Omental fat pad (tissue), 4 donors: ENCODE measurements around the gene ATP6V1G3. TPM values are rescaled to one million over a fixed set of nuclear protein-coding genes. Genes with fewer than 3 reads are reported as not detected.

Source experiments
- ATAC-seq: fragments of 150-250 bp; one replicate; pipeline ENCODE4 v1.9.1; 2016; ENCODE audit warnings: mild to moderate bottlenecking, moderate library complexity; ENCODE audit not compliant: low FRiP score
- DNase-seq: peaks from one replicate; pipeline ENCODE4 v3.0.0-alpha.2; 2019; ENCODE audit warnings: low spot score
- total RNA-seq, 4 donors: library from RNA; depleted of rRNA; stranded (reverse); fragments of >200 nt; gene quantifications; one replicate each; pipeline ENCODE4 v1.1.0, GENCODE V29; 2016
- TF ChIP-seq, protein P1 (sequence below), 3 donors: fragments of 450-650 bp; IDR thresholded peaks; one replicate each; pipeline ENCODE4 v1.5.1; 2016 to 2017; ENCODE audit warnings: antibody characterized with exemption in 3 of 3, mild to moderate bottlenecking in 3 of 3, moderate library complexity in 2 of 3

Gene ATP6V1G3
- total RNA-seq, 4 donors from 2014 or later = not detected

DNA sequence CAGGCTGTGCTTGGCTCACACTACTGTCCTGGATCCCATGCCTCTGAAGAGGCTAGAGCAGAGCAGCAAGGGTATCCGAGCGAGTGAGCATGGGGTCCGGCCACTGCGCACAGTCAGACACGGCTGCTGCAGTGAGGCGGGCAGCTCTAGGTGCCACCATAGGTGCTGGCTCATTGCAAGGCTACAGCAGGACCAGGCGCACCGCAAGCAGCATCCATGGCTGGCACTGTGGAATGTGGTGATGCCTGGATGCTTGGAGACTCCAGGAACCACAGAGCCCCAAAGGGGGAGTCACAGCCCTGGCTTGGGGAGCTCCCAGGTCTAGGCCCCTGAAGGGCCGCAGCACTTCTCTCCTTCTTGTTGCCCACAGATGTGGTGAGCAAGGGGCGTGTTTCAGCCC lies 47.2 kb downstream of the ATP6V1G3 start:
- TF ChIP-seq, protein P1, sequence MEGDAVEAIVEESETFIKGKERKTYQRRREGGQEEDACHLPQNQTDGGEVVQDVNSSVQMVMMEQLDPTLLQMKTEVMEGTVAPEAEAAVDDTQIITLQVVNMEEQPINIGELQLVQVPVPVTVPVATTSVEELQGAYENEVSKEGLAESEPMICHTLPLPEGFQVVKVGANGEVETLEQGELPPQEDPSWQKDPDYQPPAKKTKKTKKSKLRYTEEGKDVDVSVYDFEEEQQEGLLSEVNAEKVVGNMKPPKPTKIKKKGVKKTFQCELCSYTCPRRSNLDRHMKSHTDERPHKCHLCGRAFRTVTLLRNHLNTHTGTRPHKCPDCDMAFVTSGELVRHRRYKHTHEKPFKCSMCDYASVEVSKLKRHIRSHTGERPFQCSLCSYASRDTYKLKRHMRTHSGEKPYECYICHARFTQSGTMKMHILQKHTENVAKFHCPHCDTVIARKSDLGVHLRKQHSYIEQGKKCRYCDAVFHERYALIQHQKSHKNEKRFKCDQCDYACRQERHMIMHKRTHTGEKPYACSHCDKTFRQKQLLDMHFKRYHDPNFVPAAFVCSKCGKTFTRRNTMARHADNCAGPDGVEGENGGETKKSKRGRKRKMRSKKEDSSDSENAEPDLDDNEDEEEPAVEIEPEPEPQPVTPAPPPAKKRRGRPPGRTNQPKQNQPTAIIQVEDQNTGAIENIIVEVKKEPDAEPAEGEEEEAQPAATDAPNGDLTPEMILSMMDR (IDR thresholded peaks at IDR 0.05) = no peak
- DNase-seq (no peak), ATAC-seq (no peak)

DNA sequence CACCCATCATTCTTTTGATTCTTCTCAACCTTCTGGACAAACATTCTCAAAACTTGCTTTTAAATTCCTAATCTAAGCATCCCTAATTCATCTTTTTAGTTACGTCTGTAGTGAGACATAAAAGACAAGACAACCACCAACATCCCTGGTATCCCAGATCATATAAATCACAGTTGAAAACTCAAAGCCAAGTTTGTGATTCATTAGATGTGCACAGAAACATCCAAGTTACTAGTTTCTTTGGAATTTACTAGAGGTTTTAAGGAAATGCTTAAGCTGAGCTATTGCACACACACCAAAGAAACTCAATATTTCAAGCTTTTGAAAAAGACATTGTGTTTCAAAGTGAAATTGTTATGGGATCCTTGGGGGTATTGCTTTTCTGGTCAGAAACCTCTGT lies 47.6 kb downstream of the ATP6V1G3 start:
- DNase-seq (no peak), ATAC-seq (peak; percentile 61)
- TF ChIP-seq, protein P1 (IDR thresholded peaks at IDR 0.05) = no peak

DNA sequence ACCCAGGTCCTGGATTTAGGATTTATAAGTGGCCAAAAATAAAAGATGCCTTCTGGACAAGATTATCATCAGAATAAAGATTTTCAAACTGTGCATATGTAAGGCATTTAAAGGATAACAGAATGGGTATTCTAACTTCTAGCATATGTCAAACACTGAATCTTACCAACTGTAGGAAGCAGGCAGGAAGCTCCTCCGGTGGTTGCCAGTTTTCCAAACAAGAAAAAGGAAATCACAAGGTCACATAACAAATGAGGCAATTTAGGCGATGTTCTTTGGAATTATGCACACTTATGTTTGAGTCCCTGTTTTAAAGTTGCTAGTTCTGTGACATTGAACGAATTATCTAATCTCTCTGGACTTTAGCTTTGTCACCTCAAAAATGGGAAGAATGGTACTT lies 48.9 kb downstream of the ATP6V1G3 start:
- TF ChIP-seq, protein P1 (IDR thresholded peaks at IDR 0.05) = no peak
- ATAC-seq = no peak
- no peak for DNase-seq

DNA sequence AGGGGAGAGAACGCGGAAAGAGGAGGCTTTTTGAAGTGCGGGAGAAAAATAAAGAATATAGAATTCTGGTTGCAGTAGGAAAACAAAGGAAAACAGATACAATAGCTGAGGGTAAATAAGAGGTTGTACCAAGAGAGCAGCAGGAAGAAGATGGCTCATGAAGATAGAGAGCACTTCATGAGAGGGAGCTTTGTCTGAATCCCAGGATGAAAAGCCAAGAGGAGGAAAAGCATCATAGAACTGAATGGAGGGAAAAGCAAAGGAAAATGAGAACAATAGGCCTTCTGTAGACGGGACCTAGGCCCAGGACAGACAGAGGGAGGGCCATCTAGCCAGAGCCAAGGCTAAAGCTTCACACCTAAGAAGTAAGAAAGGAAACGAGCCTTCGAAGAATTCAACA lies 49.5 kb downstream of the ATP6V1G3 start:
- TF ChIP-seq, protein P1 (IDR thresholded peaks at IDR 0.05) = no peak
- ATAC-seq (no peak), DNase-seq (no peak)

DNA sequence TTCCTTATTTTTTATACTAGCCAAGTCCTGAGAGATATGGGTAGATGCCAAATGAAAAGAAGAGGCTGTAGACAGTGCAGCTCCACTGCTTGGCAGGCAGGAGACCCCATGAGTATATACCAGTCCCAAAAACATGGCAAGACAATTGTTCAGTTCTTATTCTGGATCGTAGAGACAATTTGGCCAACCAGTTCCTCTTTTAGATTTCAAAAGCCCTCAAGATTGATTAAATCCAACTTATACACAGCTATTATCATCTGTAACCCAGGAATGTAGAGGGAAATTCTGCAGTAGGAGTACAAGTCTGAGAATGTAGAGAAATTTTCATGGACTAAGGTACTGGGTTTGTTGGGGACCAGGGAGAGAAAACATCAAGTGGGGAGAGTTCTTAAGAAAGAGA lies 50.3 kb downstream of the ATP6V1G3 start:
- ATAC-seq = no peak
- DNase-seq = no peak
- TF ChIP-seq, protein P1 (IDR thresholded peaks at IDR 0.05) = no peak

DNA sequence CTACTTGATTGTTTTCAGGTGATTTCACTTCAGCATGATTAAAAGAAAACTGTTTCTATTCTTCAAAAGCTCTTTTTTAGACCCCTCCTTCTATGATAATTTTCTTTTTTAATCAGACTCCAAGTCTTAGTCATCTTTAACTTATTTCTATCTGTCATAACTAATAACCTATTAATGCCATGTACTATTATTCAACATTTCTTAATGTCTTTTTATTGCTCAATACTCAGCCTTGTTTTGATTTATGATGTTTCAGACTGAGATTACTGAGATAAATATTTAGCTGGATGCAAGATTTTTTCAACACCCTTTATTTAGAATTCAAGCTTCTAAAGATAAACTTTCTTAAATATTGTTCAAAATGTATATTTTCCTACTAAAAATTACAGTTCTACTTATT lies 53.6 kb downstream of the ATP6V1G3 start:
- ATAC-seq (peak; percentile 48), DNase-seq (no peak)
- TF ChIP-seq, protein P1 (IDR thresholded peaks at IDR 0.05) = no peak

DNA sequence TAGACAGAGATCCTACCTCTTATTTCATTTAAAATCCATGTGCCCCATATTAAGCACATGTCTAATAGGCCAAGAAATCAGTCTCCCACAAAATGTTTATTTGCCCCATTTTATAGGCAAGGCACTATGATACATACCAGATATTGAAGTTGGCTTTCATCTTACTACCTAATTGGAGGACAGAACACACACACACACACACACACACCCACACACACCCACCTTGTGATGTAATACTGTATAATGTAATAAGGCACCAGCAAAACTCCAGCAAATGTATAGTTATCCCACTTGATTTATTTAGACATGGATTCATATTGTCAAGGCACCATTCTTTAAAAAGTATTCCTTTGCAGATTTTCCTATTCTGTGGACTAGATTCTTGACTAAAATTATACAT lies 56.8 kb downstream of the ATP6V1G3 start:
- no peak for ATAC-seq
- no peak for DNase-seq
- TF ChIP-seq, protein P1 (IDR thresholded peaks at IDR 0.05) = no peak
